Dedifferentiated amniotic fluid mesenchymal stem cell (primary cell): ENCODE measurements around the gene KIAA1328.

Source experiments
- DNase-seq: peaks from one replicate; pipeline ENCODE4 v3.0.0-alpha.2; 2016; ENCODE audit errors: extremely low spot score

KIAA1328 gene

DNA sequence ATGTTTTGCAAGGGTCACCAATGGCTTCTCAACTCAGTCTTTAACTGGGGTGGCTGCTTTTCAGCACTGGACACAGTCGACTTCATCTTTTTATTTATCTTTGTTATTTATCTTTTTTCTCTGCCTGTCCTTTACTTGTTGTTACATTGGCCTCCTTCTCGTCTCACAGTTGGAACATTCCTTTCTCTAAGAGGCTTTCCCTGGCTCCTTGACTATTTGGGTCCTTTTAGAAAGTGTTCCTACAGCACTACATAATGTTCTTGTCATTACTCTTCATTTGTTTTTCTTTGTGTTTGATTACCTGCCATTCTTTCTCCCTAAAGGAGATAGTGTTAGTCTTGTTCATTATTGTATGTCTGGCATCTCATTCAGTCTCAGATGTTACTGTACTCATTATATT lies 122.0 kb downstream of the KIAA1328 start:
- no peak for DNase-seq

DNA sequence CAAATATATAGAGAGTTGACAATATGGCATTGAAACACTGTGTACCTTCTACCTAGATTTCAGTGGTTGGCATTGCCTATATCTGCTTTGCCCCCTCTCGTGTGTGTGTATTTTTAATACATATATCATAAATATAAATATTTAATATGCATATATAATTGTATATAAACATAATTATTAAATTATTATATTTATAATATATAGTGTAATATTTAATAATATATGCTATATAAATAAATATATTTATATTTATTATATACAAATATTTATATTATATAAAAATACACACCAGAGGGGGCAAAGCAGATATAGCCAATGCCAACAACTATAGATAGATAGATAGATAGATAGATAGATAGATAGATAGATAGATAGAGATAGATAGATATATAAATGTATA lies 124.1 kb downstream of the KIAA1328 start:
- DNase-seq = no peak

DNA sequence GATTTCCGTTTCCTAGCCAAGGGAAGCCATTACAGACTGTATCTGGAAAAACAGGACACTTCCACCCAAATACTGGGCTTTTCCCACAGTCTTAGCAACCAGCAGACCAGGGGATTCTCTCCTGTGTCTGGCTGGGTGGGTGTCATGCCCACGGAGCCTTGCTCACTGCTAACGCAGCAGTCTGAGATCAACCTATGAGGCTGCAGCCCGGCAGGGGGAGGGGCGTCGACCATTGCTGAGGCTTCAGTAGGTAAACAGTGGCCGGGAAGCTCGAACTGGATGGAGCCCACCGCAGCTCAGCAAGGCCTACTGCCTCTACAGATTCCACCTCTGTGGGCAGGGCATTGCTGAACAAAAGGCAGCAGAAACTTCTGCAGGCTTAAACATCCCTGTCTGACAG lies 131.1 kb downstream of the KIAA1328 start:
- DNase-seq = no peak

DNA sequence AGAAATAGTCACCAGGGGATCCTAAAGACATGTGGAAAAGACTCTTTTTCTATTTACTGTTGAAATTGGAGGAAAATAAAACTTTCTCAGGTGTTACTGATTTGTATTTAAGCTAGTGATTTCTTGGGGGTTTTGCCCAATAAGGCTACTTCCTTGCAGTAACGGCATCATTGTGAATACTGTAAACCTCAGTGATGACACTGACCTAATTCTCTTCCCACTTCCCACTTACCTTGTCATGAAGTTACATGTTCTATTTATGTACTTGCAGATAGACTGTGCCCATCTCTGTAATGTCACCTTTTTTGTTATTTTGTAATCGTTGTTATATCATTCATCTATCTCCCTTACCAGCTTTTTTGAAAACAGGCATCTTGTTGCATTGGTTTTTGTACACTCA lies 134.5 kb downstream of the KIAA1328 start:
- DNase-seq = no peak

DNA sequence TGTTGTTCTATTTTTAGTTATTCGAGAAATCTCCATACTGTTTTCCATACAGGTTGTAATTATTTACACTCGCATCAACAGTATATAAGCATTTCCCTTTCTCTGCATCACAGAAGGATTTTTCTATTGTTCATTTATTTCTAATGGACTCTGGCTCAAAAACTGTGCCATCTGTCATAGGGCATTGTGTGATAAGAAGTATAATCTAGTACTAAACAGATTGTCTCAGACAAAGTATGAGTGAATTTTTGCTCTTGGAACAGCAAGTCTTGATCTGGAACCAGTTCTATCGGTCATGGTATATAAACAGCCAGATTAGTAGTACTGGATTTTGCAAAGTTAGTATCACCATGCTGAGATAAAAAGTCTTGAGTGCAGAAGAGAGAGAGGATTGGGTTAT lies 145.8 kb downstream of the KIAA1328 start:
- DNase-seq = no peak

DNA sequence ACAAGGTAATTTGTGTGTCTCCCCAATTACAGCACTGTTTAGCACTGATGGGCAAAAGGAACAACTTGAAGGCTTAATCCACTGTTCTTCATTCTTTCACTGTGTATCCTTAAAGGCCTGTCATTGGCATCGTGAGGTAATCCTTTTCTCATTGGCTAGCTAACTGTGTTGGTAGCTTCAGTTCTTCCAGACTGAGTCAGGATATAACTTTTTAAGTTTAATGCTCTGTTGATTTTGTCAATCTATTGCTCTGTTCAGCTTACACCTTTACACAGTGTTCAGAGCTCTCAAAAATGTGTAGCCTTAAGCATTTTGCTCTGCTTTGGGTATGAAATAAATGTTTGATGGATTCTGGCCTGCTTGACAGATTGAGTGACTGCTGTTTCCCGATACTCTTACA lies 148.2 kb downstream of the KIAA1328 start:
- no peak for DNase-seq

DNA sequence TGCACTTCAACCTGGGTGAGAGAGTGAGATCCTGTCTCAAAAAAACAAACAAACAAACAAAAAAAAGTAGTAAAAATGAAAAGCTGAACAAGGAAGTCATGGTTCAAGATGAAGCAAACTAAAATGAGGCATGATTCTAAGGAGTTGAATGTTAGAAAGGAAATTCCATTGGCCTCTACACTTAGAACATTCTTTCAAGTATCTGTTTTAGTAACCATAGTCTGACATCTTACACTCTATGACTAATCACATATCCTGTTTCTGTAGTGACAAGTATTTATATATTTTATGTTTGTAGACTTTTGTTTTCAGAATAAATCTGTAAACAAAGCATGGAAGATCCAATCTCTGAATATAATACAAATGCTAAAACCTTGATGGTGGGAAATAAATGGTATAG lies 164.1 kb downstream of the KIAA1328 start:
- no peak for DNase-seq

DNA sequence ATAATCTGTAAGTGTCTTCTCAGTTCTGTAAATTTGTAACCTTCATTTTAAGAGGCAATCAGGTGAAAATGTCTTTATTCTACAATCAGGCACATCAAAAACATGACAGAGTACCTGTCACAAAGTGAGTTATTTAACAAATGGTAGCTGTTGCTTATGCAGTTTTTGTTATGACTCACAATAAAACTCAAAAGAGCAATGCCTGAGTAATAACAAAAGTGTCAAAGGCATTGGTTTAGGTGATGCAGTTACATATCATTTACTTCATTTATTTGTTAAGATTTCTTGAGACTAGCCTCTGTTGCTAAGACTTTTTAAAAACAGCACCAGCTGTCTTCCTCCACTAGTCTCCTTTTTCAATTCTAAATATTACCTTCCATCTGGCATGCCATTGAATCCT lies 177.8 kb downstream of the KIAA1328 start:
- no peak for DNase-seq

DNA sequence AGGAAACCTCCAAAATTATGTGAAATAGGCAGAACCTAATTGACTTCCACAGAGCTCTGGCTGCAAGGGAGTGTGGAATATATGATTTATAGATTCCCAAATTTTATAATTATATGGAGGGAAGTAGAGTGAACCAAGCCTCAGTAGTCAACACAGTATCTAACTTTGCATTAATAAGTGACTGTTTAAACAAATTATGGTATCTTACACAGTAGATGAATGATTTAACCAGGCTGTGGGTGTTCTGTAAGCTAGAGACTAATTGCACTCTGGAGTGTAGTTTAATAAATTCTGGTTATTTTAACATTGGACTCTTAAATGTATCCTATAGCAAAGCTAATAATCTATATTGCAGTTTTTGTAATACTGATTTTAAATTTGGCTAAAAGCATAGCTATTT lies 183.5 kb downstream of the KIAA1328 start:
- DNase-seq = peak; percentile 5

DNA sequence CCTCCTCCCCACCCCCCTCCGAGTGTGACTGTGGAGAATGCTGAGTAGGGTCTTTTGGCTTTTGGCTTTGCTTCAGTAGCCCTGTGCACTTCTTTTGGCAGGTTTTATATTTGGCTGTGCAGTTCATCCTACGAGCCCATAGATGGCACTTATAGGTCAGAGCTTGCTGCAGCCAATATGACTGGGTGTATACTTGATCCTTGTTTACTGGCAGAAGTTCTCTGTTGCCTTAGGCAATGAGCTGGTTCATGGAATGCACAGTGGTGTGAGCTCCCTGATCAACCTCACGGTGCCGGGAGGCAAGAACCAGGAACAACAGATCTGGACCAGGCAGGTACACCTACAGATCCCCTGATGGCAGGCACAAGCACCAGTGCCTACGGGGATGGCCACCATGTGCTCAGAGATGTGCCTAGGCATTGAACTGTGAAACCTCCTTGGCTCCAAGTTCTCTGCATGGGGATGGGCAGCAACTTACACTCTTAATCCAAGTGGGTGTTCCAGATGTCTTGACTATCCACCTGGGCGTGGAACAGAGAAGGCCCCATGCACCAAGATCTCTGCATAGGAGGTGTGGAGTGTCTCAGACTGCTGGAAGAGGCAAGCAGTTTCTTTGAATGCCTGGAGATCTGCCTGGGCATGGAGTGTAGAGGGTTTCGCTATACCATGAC lies 190.4 kb downstream of the KIAA1328 start:
- no peak for DNase-seq

DNA sequence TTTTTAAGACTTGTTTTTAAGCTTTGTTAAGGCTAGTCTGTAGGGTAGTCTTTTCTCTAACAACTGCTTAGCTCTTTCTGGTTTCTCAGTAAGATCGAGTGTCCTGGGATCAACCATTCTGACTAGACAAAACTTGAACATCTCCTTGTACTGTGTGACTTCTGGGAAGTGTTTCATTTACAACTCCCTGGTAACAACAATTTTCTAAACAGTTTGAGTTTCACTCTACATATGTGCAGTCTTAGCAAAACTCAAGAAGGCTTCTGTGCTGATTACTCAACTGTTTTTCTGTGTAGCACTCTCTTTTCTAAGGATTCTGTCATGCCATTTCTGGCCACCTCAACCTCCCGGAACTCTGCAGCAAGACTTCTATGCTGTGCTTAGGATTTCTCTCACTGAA lies 204.5 kb downstream of the KIAA1328 start:
- no peak for DNase-seq

DNA sequence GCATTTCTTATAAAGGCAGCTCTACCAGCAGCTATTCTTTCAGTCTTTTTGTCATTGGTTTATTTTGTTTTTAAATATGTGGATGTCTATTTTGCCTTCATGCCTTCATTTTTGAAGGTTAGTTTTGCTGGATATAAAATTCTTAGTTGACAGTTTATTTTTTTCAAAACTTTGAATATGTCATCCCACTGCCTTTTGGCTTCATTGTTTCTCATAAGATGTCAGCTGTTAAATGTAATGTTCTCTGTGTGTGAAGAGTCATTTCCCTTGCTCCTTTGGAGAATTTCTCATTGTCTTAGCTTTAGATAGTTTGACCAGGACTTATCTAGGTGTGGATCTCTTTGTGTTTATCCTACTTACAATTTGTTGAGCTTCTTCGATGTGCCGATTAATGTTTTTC lies 213.5 kb downstream of the KIAA1328 start:
- DNase-seq = no peak

DNA sequence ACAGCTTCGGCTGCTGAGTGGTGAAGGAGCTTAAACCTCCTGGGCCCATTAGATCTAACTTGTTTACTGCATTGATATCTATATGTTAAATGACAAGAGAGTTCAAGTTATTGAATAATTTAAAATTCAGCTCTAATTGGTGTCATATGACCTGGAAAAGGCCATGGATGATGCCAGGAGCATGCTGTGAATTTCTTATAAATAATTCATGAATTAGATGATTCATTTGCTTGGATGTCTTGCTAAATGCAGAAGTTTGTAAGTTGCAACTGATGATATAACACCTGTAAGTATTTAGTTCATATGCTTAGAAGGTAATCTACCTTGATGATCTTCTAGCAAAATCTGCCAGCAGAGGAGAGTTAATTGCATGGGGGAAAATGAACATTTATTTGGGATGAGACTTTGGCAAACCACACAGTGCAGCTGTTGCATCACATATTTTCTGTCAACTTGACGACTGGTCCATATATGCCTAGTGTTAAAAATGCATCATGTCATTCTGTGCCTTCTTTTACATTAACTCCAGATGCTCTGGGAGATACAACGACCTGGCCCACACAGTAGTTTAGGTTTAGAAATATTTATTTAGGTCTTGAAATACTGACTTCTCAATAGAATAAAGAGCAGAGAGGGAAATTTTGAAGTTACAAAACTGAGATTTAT lies 226.3 kb downstream of the KIAA1328 start:
- DNase-seq = no peak

DNA sequence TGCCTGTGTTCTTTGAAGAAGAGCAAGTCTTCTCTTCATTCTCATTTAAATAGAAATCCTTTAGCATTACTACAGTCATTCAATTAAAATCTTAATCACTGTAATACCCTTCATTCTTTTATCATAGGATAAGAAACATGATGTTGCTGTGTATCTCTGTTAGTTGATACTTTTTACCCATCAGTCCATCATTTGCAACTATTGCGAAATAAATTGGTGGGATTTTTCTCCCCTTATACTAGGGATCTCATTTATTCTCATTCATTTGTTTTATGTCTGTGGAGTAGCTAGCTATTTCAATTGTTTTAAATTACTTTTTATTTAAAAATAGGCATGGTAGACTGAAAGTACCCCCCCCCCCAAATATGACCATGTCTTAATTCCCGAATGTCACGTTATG lies 235.3 kb downstream of the KIAA1328 start:
- DNase-seq = no peak

DNA sequence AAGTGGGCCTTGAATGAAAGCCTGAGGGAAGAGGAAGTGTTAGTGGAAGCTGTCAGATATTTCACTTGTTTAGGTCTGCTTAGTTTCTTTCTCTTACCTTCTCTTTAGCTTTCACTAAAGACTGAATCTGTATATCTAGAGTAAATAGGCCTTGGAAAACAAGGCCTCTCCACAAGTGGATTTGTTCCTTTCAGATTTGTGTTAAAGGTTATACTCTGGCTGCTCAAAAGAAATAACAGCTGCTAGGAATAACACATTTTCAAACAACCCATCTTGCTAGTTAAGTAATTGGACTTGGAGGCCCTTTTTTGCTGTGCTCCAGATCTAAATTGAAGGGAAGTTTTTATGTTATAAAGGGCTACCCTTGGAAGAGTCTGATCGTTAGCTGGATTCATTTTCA lies 236.3 kb downstream of the KIAA1328 start:
- DNase-seq = no peak

DNA sequence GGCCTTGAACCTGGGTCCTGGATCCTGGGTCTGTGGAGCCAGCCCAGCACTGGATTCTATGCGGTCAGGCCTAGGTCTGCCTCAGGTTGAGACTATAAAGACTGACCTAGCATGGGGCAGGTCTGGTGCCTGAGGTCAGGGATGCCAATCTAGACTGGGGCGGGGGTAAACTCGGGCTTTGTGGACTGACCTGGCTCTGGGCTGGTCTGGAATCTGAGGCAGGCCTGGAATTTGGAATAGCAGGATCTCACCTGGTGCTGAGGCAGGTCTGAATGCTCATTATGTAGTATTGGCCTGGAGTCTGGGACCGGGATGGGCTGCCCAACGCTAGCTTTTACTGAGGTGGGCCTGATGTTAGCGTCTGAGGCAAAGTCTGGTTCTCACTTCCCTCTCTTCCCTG lies 256.0 kb downstream of the KIAA1328 start:
- DNase-seq = no peak

DNA sequence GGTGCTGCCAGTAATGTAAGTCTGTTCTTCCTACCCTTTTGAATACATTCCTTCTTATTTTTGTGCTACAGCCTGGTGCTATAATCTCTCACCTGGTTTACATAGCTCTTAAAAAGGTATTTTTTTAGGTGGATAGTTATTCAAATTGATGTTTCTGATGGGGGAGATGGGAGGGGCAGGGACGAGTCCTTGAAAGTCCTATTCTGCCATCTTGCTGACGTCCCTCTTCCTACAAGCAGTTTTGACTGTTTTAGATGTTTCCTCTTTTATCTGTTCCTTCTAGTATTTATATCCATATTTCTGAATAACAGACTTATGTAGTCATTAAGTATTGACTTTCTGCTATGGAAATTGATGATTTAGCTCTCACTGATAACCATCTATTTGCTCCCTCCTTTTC lies 256.4 kb downstream of the KIAA1328 start:
- no peak for DNase-seq

DNA sequence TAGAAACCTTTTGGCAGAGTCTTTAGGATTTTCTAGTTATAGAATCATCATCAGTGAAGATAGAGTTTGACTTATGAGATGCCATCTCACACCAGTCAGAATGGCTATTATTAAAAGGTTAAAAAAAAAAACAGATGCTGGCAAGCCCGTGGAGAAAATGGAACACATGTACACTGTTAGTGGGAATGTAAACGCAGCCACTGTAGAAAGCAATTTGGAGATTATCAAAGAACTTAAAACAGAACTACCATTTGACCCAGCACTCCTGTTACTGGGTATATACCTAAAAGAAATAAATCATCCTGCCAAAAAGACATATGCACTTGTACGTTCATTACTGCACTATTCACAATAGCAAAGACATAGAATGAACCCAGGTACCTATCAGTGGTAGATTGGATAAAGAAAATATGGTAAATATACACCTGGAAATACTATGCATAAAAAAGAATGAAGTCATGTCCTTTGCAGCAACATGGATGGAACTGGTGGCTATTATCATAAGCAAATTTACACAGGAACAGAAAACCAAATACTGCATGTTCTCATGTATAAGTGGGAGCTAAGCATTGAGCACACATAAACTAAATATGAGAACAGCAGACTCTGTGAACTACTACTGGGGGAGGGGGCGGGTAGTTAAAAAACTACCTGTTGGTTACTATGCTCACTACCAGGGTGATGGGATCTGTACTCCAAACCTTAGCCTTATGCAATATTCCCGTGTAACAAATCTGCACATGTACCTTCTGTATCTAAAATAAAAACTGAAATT lies 279.0 kb downstream of the KIAA1328 start:
- no peak for DNase-seq

DNA sequence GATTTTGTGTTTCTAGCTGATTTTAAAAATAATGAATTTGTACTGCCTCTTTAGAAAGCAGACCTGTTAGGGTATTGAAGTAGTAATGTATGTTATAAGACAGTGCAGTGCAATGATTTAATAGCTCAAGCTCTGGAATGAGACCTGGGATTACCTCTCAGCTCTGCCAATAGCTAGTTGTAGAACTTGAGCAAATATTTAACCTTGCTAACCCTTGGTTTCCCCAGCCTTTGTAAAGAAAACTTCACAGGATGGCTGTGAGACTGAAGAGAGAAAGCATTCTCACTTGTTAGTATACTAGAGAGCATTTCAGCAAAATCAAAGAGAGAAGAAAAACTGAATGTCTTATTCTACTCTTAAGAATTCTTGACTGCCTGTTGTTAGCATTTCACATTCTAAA lies 293.9 kb downstream of the KIAA1328 start:
- DNase-seq = no peak

DNA sequence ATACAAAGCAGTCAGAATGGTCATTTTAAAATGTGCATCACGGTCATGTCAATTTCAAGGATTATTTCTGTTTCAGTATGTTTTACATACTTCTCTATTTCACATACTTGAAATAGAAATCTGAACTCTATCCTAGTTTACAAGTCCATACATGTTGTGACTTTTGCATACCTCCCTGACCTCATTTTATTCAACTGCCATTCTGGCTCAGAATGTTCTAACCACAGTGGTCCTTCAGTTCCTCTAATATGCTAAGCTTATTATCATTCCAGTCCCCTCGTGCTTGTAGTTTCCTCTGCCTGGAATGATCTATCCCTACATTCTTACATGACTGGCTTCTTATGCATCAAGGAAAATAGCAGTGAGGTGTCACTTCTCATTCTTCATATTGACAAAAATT lies 295.6 kb downstream of the KIAA1328 start:
- peak; percentile 41 for DNase-seq

DNA sequence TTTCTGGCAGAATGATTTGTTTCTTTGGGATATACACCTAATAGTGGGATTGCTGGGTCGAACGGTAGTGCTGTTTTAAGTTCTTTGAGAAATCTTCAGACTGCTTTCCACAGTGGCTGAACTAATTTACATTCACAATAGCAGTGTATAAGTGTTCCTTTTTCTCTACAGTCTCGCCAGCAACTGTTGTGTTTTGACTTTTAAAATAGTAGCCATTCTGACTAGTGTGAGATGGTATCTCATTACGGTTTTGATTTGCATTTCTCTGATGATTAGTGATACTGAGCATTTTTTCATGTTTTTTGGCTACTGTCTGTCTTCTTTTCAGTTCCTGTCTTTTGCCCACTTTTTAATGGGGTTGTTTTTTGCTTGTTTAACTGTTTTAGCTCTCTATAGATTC lies 306.2 kb downstream of the KIAA1328 start:
- DNase-seq = no peak

DNA sequence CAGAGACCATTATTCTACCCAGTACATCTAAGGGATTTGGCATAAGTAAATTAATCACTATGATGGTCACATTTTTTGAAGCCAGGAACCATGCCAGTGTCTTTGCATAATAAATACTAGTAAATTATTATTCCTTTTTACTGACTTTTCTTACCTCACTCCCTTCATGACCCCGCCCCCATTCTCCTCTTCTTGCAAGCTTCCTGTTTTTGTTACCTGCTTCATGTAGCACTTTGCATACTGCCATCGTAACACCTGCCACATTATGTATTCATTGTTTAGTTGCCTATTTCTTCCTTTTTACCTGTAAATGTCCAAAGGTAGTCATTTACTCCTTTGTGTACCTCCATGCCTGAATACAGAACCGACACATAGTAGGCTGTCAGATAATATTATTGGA lies 309.5 kb downstream of the KIAA1328 start:
- no peak for DNase-seq

DNA sequence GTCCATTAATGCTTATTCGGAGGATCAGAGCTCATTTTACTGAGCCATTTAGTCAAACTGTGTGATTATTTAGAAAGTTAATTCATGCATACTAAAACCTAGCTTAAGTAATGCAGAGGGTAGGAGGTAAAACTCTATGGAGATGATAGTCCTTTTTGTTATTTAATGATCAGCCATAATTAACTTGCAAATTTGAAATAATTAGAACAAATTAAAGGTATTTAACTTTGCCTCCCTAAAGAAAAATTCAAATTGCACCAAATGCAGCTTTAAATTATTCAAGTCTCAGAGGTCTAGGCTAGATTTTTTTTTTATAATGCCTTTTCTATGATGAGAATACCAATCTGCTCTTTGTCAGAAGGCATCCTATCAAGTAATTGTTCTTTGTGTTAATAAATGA lies 310.9 kb downstream of the KIAA1328 start:
- no peak for DNase-seq
